AG04449 (cell line): ENCODE data around the gene JAZF1.

Source experiments
- CTCF ChIA-PET: fragments of 350-600 bp; formaldehyde crosslinking; extraction: SDS; loops from one replicate; lab custom pipeline; 2021; ENCODE audit warnings: antibody characterized with exemption; lab: Yijun Ruan, JAX
- POLR2A ChIA-PET: fragments of 400-600, 350-600 bp; formaldehyde crosslinking; extraction: SDS; loops from one replicate; lab custom pipeline; 2020; ENCODE audit warnings: antibody characterized with exemption, inconsistent platforms; lab: Yijun Ruan, JAX
- DNase-seq: peaks from one replicate; pipeline ENCODE4 v3.0.0-alpha.2; 2010; ENCODE audit warnings: low read depth, low spot score
- H3K4me3 ChIP-seq: 2 replicates; pipeline ENCODE4 v1.5.1; 2011; ENCODE audit warnings: low read depth, mild to moderate bottlenecking, control low read depth, low read length
- TF ChIP-seq, protein P1 (sequence below): IDR thresholded peaks from one replicate; pipeline ENCODE4 v1.5.1; 2011; ENCODE audit warnings: mild to moderate bottlenecking, moderate library complexity, low read length, control low read depth, inconsistent platforms; ENCODE audit not compliant: insufficient read depth; ENCODE audit errors: missing control alignments

Gene JAZF1

GRCh38 chr7:28180364-28181147, at the start of gene JAZF1:
Gene JAZF1 (minus strand): TSS chr7:28180795.
- H3K4me3 ChIP-seq, result peak within 1 kb of the TSS; percentile 77
- CTCF ChIA-PET, result interaction anchor here (1.0 kb wide), 1 partner anchor 674 kb away, joined by 3 read pairs; no protein-coding TSS in a partner anchor
- no peak for DNase-seq
- TF ChIP-seq, protein P1, sequence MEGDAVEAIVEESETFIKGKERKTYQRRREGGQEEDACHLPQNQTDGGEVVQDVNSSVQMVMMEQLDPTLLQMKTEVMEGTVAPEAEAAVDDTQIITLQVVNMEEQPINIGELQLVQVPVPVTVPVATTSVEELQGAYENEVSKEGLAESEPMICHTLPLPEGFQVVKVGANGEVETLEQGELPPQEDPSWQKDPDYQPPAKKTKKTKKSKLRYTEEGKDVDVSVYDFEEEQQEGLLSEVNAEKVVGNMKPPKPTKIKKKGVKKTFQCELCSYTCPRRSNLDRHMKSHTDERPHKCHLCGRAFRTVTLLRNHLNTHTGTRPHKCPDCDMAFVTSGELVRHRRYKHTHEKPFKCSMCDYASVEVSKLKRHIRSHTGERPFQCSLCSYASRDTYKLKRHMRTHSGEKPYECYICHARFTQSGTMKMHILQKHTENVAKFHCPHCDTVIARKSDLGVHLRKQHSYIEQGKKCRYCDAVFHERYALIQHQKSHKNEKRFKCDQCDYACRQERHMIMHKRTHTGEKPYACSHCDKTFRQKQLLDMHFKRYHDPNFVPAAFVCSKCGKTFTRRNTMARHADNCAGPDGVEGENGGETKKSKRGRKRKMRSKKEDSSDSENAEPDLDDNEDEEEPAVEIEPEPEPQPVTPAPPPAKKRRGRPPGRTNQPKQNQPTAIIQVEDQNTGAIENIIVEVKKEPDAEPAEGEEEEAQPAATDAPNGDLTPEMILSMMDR, result no peak
- POLR2A ChIA-PET, result no interaction called here

- TF ChIP-seq, protein P1, result no peak
- DNase-seq, result no peak
- H3K4me3 ChIP-seq, result no peak overlapping the region
- ChIA-PET POLR2A (no interaction called here), CTCF (no interaction called here)
Observed at GRCh38 chr7:28230261-28230660, 49.7 kb upstream of the JAZF1 start.

GRCh38 chr7:28228396-28228795, 47.8 kb upstream of the JAZF1 start:
- TF ChIP-seq, protein P1, result no peak
- ChIA-PET POLR2A (no interaction called here), CTCF (no interaction called here)
- no peak overlapping the region for H3K4me3 ChIP-seq
- DNase-seq, result no peak

DNA sequence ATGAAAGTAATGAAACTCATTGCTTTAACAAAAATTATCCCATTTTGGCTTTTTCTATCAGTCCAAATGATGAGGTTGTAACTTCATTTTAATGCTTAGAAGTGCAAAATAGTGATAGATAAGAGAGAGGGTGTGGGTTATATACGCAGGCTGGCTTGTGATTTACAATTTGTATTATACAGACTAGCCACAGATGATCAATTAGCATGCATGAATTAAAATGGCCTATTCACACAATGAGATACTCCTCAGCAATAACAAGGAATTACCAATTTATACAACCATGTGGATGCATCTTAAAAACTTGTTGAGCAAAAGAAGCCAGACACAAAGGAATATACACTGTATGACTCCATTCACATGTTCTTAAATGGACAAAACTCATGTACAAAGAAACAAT, 45.4 kb upstream of the JAZF1 start:
- CTCF ChIA-PET, result no interaction called here
- H3K4me3 ChIP-seq, result no peak overlapping the region
- TF ChIP-seq, protein P1, result no peak
- no peak for DNase-seq
- POLR2A ChIA-PET, result no interaction called here

GRCh38 chr7:28225576-28225975, 45.0 kb upstream of the JAZF1 start:
- TF ChIP-seq, protein P1, result no peak
- no peak overlapping the region for H3K4me3 ChIP-seq
- no peak for DNase-seq
- ChIA-PET CTCF (no interaction called here), POLR2A (no interaction called here)

- H3K4me3 ChIP-seq, result no peak overlapping the region
- ChIA-PET CTCF (interaction anchor here (0.6 kb wide), 1 partner anchor 36 kb away, joined by 3 read pairs; no protein-coding TSS in a partner anchor), POLR2A (no interaction called here)
- DNase-seq, result no peak
- TF ChIP-seq, protein P1, result no peak
Observed at GRCh38 chr7:28224675-28225074, 44.1 kb upstream of the JAZF1 start.
